HG02759 (cell line): Measurements from ENCODE around the gene ZDHHC9.

Experiments
- ATAC-seq: cut with Tn5 transposase; IDR thresholded peaks from one replicate; pipeline ENCODE4 v1.9.1; 2021; ENCODE audit warnings: mild to moderate bottlenecking, moderate library complexity; ENCODE audit not compliant: unreplicated experiment

The ZDHHC9 gene

DNA sequence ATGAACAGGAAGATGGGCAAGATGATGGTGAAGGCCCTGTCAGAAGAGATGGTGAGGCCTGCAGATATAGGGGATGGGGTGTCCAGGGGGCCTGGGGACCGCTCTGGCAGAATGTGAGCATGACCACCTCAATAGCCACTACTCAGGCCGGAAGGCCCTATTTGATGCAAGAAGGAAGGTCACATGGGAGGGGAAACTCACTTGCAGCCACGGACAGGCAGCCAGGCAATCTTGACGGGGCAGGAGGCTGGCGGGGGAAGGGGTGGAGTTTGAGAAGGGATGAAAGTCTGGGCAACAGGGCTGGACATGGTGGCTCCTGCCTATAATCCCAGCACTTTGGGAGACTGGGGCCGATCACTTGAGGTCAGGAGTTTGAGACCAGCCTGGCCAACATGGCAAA is 55.2 kb downstream of the ZDHHC9 start:
- no peak for ATAC-seq

DNA sequence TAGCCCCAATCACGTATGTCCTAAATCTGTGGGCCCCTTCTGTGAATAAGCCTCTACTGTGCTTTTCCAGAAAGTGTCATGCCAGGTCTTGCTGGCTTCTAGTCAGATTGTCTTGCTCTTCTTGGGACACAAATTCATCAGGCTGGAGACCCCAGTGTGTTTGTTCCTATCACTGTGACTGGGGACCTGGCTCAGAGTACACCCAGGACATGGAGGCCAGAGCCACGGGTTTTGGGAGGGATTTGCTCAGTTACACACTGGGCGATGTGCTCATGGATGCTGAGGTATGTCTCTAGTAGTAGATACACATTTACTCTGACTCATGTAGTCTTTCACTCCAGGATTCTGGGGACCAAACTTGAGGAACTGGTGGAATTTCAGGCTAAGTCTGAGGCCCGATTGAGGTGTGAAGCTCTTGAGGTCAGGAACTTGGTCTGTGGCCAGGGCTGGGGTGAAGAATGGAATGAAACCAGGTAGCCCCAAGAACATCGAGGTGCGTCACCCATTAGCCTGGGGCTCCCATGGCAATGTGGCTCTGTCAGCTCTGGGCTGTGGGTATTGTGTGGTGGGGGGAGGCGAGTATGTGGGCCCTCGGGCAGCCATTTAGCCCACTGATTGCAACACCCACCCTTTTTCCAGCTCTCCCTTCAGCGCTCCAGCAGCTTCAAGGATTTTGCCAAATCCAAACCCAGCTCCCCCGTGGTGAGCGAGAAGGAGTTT is 56.2 kb downstream of the ZDHHC9 start:
- no peak for ATAC-seq

DNA sequence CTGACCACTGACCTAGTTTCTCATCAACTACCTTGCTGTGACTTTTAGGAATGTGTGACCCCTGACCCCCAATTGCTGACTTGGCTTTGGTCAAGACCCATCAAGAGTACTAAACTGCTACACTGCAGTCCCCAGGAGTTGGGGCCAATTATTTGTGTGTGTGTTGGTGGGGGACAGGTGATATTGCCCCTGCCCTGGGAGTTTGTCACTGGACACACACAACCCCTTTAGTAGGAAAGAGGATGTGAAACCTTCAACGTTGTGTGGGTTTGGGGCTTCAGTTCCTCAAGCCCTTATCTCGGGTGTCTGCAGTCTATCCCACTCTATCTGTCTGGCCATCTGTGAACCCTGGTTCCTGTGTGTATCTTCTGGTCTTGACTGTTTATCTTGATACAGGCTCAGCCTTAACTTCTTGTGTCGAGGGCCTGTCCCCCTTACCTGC is 57.5 kb downstream of the ZDHHC9 start:
- peak; percentile 78 for ATAC-seq

DNA sequence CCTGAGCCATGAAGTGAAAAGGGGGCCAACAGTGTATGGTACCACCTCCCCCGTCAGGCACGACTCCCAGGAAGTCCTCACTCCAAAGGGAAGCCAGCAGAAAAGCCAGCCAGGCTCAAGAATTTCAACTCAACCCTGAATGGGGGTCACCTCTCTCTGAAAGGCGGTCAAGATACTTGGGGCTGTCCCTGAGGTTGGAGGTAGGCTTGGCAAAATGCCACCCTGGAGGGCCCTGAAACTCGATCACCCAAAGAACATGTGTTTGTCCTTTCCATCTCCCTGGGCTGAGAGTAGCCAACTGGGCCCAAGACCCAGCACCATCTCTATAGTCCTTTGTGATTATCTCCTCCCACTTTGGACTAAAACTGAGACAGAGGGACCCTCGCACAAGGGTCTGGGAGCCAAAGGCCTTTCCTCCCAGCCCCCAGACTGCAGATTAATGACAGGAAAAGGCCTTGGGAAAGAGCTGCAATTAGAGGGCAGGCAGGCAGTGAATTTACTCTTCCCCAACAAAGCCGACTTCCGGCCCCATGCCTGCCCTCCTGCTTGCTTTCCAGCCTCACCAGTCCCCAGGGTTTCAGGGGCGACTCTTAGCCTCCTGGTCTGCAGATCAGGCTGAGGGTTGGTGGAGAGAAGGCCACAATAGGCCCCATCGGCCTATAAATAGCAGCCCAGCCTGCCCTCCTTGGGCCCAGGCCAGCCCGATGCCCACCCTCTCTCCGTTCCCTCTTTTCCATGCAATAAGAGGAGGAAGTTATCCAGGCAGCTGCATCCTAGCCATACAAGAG is 58.3 kb downstream of the ZDHHC9 start:
- ATAC-seq: no peak

DNA sequence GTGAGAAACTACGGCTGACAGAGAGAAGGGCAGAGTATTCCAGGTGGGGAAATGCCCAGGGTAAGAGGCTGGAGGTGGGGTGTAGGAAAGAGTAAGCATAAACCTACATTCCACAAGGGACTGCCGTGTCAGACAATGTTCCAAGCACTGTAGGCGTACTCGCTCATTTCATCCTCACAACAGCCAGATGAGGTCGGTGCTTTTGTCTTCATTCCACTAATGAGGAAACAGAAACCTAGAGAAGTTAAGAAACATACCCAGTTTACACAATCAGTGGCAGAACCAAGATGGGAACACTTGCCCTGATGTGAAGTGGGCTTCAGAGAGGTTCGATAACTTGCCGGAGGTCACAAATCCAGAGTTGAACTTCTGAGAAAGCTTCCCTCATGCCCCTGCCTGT is 59.3 kb downstream of the ZDHHC9 start:
- ATAC-seq: no peak

DNA sequence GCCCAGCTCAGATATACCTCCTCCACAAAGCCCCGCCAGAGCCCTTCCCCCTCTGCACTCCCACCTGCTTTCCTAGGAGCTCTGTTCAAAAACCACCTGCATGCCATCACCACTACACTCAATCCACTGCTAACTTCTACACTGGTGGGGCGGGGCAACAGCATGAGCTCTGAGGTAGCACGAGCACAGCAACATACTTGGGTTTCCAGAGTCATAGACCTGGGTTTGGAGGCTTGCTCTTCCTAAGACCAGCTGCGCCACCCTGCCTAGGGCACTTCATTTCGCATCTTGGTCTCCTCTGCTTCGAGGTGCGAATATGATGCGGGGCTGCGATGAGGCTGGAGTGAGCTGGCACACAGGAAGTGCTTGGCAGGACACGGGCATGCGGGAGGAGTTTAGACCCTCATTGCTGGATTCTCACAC is 60.4 kb downstream of the ZDHHC9 start:
- no peak for ATAC-seq

DNA sequence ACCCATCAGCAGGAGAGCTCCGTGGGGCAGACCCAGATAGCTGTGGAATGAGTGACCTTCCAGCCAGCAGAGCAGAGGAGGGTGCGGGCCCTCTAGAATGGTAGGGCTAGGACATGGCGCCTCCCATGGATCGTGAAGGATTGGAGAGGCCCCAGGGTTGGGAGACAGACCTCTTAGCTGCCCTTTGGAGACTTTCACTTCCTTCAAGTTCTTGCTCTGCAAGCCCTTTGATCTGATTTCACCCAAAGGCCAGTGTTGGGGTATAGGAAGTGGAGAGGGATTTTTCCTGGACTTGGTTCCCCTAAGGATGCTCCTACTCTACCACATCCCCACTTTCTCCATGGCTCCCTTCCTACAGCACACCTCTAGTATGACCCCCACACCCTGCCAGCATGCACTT is 61.0 kb downstream of the ZDHHC9 start:
- ATAC-seq: no peak

DNA sequence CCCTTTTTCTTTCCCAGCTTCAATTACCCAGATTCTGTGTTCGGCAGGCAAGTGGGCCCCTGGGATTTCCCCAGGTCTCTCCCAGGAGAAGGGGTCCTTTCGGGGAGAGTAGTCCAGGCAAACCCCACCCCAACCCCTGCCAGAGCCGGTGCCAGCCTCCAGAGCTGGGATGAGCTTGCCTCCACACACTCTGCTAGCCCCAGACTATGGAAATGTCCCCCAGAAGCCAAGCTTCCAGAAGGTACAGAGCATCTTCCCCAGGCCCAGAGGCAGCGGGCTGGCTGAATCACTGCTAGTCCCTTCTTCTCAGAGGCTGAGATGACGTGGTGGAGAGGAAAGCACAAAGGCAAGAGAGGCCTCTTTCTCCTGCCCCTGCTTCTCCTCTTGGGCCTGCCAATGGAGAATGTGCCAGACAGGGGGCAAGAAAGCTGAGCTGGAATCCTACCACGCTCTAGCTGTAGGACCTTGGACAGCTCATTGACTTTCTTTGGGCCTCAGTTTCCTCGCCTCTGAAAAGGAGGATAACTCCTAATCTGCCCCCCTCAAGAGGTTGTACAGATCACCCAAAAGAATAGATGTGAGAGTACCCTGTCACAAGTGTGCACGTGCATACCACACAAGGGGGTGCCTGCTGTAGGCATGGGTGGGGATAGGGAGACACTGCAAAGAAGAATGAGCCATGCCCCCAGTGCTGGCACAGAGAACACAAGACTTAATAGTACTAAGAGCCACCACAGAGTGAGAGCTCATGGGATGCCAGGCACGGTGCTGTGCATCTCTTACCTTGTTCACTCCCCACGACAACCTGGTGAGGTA is 61.8 kb downstream of the ZDHHC9 start:
- no peak for ATAC-seq

DNA sequence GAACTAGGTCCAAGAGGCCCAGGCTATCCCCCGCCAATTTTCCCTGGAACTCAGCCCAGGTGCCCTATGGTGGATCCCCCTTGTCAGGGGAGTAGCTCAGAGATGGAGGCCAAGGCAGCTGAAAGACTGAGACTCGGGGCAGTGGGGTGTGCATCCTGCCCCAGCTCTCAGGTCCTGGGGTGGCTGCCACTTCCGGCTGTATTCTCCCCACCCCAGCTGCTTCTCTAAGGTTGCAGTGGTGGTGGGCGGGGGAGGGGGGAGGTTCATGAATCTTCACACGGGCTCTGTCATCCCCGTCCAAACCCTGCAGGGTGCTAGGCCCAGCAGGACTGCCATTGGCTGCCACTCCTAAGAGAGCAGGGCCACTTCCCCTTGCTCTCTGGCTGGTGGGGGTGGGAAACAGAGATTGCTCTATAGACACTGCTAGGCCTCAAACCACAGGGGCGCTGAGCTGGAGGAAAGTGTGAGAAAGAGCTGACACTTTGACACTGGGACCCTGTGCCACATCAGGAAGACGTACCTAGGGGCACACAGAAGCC is 62.5 kb downstream of the ZDHHC9 start:
- ATAC-seq: peak; percentile 71

DNA sequence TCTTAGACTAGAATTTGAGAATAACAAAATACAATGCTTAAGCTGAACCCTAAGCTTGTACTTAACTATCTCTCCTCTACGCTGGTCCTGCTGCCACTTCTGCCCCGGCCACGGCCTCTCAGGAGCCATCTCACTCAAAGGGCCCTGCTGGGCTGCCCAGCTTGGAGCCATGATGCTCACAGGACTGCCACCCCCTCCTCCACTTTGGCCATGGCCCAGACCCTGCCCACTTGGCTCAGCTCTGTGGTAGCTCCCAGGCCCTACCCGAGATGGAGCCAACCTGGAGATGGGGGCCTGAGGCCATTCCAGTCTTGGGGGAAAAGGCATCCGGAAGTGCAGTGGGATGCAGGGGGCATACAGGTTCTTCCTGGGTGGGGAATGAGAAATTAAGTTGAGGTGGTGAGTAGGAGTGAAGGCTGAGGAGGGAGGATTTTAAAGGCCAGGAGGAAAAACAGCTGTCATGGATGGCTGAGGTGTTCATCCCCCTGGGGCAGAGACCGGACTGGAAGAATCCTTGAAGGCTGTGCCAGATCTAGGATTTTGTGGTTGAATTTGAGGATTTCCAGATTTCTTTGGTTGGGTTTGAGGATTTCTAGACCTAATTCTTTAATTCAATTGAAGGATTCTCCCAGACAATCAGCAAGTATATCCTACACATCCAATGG is 63.1 kb downstream of the ZDHHC9 start:
- ATAC-seq: no peak

DNA sequence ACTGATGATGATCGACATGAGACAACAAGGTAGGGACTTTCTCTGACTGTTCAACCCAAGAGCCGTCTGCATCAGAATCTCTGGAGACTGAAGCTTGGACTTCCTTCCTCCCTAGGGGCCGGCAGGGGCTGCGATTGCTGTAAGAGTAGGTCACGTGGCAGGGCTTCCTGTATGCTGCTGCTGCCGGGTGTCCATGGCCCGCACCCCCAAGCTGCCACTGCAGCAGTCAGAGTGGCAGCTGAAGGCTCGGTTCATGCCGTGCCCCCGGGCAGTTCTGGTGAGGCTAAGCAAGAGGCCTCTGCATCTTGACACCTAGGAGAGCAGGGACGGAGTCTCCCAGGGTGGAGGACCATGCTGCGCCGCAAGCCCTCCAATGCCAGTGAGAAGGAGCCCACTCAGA is 63.9 kb downstream of the ZDHHC9 start, which contains the start of gene SASH3:
Gene SASH3 (plus strand): TSS at position 203 of the 400 bp plus-strand sequence. CDS start 149 bp downstream, at position 352.
- ATAC-seq: peak; percentile 45

DNA sequence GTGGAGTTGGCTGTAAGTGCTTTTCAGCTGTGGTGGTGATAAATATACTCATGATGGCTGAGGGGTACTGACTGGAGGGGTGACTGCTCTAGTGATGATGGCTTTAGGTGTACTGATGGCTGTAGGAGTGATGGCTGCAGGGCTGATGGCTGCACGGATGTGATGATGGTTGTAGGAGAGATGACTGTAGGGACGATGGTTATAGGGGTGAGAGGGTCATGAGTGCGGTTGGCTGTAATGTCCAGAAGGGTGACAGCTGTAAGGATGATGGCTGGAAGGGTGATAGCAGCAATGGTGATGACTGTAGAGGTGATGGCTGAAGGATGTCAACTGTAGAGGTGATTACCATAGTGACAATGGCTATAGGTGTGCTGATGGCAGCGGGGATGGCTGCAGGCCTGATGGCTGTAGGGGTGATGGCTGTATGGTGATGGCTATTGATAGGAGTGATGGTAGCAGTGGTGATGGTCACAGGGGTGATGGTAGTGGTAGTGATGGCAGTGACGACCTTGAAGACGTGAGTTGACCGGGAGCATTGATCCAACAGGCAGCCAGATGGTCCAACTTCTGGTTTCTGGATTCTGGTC is 64.5 kb downstream of the ZDHHC9 start:
- no peak for ATAC-seq

DNA sequence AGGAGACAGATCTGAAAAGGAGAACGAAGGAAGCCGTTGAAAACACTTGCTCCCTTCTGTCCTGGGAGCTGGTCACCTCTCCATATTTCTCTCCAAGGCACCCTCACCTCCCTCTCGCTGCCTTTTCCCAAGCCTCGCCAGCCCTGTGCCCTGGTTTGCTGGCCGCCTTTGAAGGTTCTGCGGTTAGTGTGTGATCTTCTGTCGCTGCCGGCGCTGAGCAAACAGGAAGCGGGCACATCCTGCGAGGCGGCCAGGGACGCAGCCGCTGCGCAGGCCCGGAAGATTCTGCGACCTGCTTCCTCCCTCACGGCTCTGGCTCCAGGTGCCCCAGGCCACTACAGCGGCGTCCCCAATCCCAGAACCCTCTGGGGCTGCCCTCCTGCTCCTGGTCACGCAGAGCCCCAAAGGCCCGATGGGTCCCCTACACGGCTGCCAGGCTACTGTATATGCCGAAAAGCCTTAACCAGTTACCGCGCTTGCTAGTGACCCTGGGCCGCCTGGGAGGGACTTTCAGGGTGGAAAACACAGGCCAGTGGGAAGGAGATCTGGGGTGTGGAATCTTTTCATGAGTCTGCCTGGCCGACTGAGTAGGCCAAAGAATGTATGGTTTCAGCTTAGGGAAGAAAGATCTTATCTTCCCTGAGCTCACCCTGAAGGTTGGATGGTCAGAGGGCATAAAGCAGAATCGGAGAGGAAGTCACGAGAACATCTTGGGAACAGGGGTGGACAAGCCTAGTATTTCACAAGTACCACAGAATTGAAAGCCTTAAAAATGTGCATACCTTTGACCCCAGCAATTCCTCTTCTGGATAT is 66.3 kb downstream of the ZDHHC9 start:
- peak; percentile 32 for ATAC-seq

DNA sequence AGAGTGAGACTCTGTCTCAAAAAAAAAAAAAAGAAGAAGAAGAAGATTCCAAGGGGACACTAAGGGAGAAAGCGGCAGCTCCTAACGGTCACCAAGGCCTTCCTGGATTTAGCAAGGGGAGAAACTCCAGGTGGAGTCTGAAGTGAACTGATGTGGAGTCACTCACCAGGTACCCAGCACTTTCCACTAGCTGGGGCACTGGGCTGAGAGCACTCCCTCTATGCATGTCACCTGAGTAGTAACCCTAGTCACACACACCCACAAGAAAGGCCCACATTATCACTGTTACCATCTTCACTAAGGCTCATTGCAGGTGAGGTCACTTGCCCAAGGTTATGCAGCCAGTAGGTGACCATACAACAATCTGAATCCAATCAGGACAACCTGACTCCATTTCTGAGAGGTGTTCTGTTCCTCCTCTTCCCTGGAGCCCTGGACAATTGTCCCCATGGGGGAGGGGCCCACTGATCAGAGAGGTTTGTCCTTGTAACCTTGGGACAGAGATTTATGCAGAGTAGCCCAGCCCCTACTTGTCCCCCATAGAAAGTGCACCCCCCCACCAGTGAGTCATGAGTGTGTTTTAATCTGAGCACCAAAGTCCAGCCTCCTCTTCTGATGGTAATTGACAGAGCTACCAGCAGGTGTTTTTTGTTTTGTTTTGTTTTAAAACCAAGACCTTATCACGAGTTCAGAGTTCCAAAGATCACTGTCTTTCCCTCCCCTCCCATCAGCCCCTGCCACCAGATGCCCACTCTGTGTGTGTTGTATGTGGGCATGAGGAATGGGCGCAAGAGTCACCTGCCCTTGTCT is 69.8 kb downstream of the ZDHHC9 start:
- ATAC-seq: no peak

DNA sequence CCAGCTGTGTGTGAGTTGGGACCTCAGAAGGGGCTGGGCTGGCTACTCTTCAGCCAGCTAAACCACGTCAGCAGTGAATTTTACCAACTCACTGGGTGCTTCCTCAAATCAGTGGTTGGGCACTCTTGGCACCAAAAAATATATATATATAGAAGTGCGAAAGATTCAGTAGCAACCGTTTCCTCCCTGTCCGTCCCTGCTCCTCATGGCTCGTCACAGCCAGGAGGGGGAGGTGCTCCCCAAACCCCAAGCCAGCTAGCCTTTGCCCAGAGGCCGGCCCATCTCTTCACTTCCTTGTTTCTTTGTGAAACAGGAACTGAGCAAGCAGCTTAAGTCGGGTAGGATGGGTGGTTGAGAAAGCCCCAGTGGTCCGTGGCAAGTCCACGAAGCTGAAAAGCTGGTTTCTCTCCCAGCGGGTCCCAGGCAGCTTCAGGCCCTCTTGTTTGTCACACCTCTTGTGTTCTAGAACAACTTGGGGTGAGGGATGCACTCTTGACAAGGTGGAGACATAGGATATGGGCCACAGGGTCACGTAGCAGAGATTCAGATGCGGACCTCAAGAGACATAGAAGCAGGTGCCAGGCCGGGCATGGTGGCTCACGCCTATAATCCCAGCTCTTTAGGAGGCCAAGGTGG is 70.8 kb downstream of the ZDHHC9 start:
- peak; percentile 65 for ATAC-seq

DNA sequence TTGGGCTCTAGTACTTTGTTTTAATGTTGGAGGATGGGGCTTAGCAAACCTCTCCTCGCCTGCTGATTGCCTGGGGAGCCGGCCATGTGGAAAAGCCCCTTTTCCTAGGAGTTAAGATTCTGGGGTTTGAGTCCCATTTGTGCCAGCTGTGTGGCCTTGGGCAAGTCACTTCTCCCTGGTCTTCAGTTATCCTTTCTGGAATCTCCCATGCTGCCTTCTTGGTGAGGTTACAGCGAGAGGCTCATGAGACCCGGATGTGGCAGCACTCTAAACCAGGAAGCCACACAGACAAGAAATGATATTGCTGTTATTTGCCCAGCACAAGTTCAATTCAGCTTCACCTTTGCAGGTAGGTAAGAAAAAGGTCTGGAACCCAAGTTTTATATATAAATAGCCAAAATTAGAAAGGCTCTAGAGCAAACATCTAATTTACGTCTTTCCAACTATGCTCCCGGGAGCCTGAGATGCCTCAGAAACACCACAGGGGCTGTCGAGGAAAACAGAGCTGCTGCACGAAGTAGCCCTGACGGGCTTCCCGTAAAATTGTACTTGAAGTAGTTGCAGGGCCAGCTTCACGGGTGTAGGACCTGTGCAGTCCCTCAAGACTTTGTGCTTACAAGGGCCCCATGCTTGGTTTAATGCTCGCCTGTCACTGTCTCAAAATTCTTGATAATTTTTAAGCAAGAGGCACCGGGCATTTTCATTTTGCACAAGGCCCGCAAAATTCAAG is 72.3 kb downstream of the ZDHHC9 start:
- no peak for ATAC-seq

DNA sequence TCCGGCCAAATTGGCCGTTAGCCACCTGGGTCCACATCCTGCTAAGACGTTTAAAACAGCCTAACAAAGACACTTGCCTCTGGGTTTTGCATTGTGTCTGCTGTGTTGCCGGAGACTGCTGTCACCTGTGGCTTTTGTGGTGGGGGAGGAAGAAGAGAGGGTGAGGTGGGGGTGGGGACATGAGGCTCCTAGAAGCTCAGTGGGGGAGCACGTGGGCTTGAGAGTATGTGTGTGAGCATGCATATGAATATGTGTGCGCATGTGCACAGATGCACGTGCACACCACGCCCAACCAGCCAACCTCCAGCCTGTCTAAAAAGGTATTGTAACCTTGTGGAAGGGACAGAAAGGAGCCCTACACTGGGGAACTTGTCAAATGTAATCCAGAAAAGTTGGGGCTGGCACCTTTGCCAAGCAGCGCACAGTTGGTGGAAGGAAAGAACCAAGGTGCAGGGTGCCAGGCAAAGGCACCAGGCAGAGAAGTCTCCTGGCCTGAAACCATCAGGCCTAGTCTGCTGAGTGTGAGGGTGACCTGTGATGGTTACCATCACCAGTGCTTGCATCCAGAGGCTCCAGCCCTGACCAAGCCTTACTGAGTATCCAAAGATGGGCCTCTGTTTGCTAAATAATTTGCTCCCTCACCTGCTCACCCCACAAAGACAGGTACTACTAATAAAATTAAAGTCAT is 74.1 kb downstream of the ZDHHC9 start:
- peak; percentile 57 for ATAC-seq
